Endothelial cell of umbilical vein (primary cell): ENCODE results near the gene APOBEC3A. TPM values are rescaled to one million over a fixed set of nuclear protein-coding genes. Genes with fewer than 3 reads are reported as not detected.

ENCODE experiments used
- BruUV-seq: library from RNA; stranded (reverse); fragments of 400-500 nt; replicated peaks from 2 replicates; lab custom pipeline; 2021; lab: Mats Ljungman, UMichigan
- CTCF ChIA-PET: fragments of 300-600, 350-600 bp; sonication (Branson Sonifier 250); formaldehyde crosslinking; loops from one replicate; lab custom pipeline; 2021; ENCODE audit warnings: antibody characterized with exemption, inconsistent platforms; lab: Charles Lee
- POLR2A ChIA-PET: fragments of 300-600, 350-600 bp; sonication (Branson Sonifier 250); formaldehyde crosslinking; loops from one replicate; lab custom pipeline; 2021; ENCODE audit warnings: antibody characterized with exemption, inconsistent platforms; lab: Charles Lee
- DNase-seq: peaks from one replicate; pipeline ENCODE4 v3.0.0-alpha.2; 2011; ENCODE audit warnings: low read depth, low spot score
- FAIRE-seq: peaks from 2 replicates; lab custom pipeline; 2011; peaks lifted over from hg19 to GRCh38; lab: Jason Lieb, UNC
- H2AFZ ChIP-seq: 2 replicates; pipeline ENCODE4 v1.6.0; 2012; ENCODE audit warnings: low read depth, low read length, control low read depth, inconsistent platforms
- H3K27ac ChIP-seq: 2 replicates; pipeline ENCODE4 v1.5.1; 2011; ENCODE audit warnings: low read depth, mild to moderate bottlenecking, control low read depth, low read length, moderate library complexity; ENCODE audit not compliant: insufficient read depth
- H3K27me3 ChIP-seq, 2 experiments: 2 replicates each; pipeline versions ENCODE4 v1.6.0 to v1.6.1; 2011; ENCODE audit warnings: low read length in 2 of 2, mixed read lengths in 1 of 2; ENCODE audit not compliant: control insufficient read depth in 2 of 2, insufficient read depth in 2 of 2
- H3K36me3 ChIP-seq, 2 experiments: 2 replicates in 1 of 2; 3 replicates in 1 of 2; pipeline ENCODE4 v1.5.1; 2011; ENCODE audit warnings: low read length in 2 of 2, mild to moderate bottlenecking in 1 of 2, moderate library complexity in 1 of 2; ENCODE audit not compliant: control insufficient read depth in 2 of 2, insufficient read depth in 2 of 2; ENCODE audit errors: extremely low read depth in 1 of 2
- H3K4me1 ChIP-seq: 3 replicates; pipeline ENCODE4 v1.5.1; 2011; ENCODE audit warnings: mild to moderate bottlenecking, low read length; ENCODE audit not compliant: control insufficient read depth, insufficient read depth; ENCODE audit errors: extremely low read depth
- H3K4me2 ChIP-seq: 2 replicates; pipeline ENCODE4 v1.6.1; 2011; ENCODE audit warnings: low read length, control low read depth, mixed read lengths; ENCODE audit not compliant: insufficient read depth
- H3K4me3 ChIP-seq, 3 experiments: fragments of 200-600 bp in 1 of 3; sonication (generic), shearing (Covaris generic) in 1 of 3; replicated peaks in 1 of 3; 2 replicates each; pipeline ENCODE4 v1.5.1; 2011 to 2016; ENCODE audit warnings: control low read depth in 3 of 3, low read length in 3 of 3, mild to moderate bottlenecking in 2 of 3, inconsistent platforms in 1 of 3, low read depth in 1 of 3, moderate library complexity in 1 of 3; ENCODE audit not compliant: insufficient read depth in 1 of 3
- H3K79me2 ChIP-seq: 2 replicates; pipeline ENCODE4 v1.6.0; 2012; ENCODE audit warnings: low read length, inconsistent platforms; ENCODE audit not compliant: control insufficient read depth, insufficient read depth
- H3K9ac ChIP-seq: replicated peaks from 2 replicates; pipeline ENCODE3; 2011; ENCODE audit warnings: low read length, control low read depth; ENCODE audit not compliant: insufficient read depth; ENCODE audit errors: extremely low read depth
- H3K9me1 ChIP-seq: replicated peaks from 3 replicates; pipeline ENCODE4 v1.6.0; 2011; ENCODE audit warnings: mild to moderate bottlenecking, low read length; ENCODE audit not compliant: control insufficient read depth, insufficient read depth; ENCODE audit errors: extremely low read depth
- H3K9me3 ChIP-seq: replicated peaks from 2 replicates; pipeline ENCODE4 v1.5.1; 2012; ENCODE audit warnings: low read length, inconsistent platforms; ENCODE audit not compliant: control insufficient read depth, insufficient read depth
- H4K20me1 ChIP-seq: replicated peaks from 2 replicates; pipeline ENCODE3; 2011; ENCODE audit warnings: mild to moderate bottlenecking, low read length; ENCODE audit not compliant: control insufficient read depth, insufficient read depth; ENCODE audit errors: extremely low read depth
- CTCF ChIP-seq, 2 donors: IDR thresholded peaks; 1 replicate in 1 of 2; 2 replicates in 1 of 2; pipeline ENCODE4 v1.5.1; 2011; ENCODE audit warnings: low read length in 2 of 2, mild to moderate bottlenecking in 2 of 2, moderate library complexity in 2 of 2, control low read depth in 1 of 2, inconsistent platforms in 1 of 2, low read depth in 1 of 2; ENCODE audit not compliant: insufficient read depth in 1 of 2; ENCODE audit errors: extremely low read depth in 1 of 2
- EZH2 ChIP-seq: IDR thresholded peaks from 2 replicates; pipeline ENCODE4 v1.6.1; 2012; ENCODE audit warnings: borderline replicate concordance, low read depth, mild to moderate bottlenecking, moderate library complexity, low read length, inconsistent platforms; ENCODE audit not compliant: severe bottlenecking
- FOS ChIP-seq: IDR thresholded peaks from 2 replicates; pipeline ENCODE4 v1.6.1; 2011; ENCODE audit warnings: mild to moderate bottlenecking, low read length, moderate library complexity, borderline replicate concordance; ENCODE audit not compliant: insufficient read depth
- GATA2 ChIP-seq: IDR thresholded peaks from 2 replicates; pipeline ENCODE4 v1.7.0; 2011; ENCODE audit warnings: low read depth, mild to moderate bottlenecking, moderate library complexity, mixed read lengths, low read length; ENCODE audit not compliant: insufficient read length, insufficient read depth
- JUN ChIP-seq: IDR thresholded peaks from 2 replicates; pipeline ENCODE4 v1.6.1; 2011; ENCODE audit warnings: borderline replicate concordance, low read depth; ENCODE audit not compliant: insufficient read length, insufficient read depth
- MAX ChIP-seq: IDR thresholded peaks from 2 replicates; pipeline ENCODE4 v1.6.1; 2011; ENCODE audit not compliant: insufficient read depth, insufficient read length
- MYC ChIP-seq: IDR thresholded peaks from one replicate; pipeline ENCODE4 v1.6.1; 2011; ENCODE audit warnings: mild to moderate bottlenecking, low read depth, low read length
- POLR2A ChIP-seq: IDR thresholded peaks from 2 replicates; pipeline ENCODE4 v1.6.1; 2012; ENCODE audit warnings: low read depth, mild to moderate bottlenecking, control low read depth, low read length
- POLR2AphosphoS5 ChIP-seq: IDR thresholded peaks from 2 replicates; pipeline ENCODE4 v1.6.1; 2012; ENCODE audit warnings: low read depth, mild to moderate bottlenecking, control low read depth, low read length, moderate library complexity; ENCODE audit not compliant: insufficient read depth
- dilution Hi-C: fragments of 300-500 bp; cut with MboI; formaldehyde crosslinking; loops from one replicate; pipeline ENCODE4 v1.15.0; 2019; ENCODE audit warnings: low sequenced_read_pairs; ENCODE audit not compliant: extremely low pct_ligation_motif_present
- intact Hi-C: fragments of 100-400 bp; cut with micrococcal nuclease; formaldehyde crosslinking; loops from one replicate; pipeline ENCODE4 v1.10.0; 2022
- polyA plus RNA-seq, 4 experiments: library from polyadenylated mRNA; depleted of rRNA in 3 of 4; stranded (reverse) in 3 of 4; unstranded in 1 of 4; fragments of >200 nt; gene quantifications; 2 replicates each; pipeline versions ENCODE4 v1.2.1 to v1.2.3, GENCODE V29; 2011 to 2012; ENCODE audit warnings: missing spikeins in 1 of 4
- total RNA-seq: library from RNA; stranded (reverse); gene quantifications from 2 replicates; pipeline ENCODE4 v1.2.3, GENCODE V29; 2021

APOBEC3A gene
- total and polyA plus RNA-seq, 2 donors (not counting 3 experiments of a cell fraction or from before 2014, with no cell fraction given) = not detected

GRCh38 chr22:38968801-38969200 lies 11.4 kb downstream of the APOBEC3A start:
- Histone ChIP-seq H3K9me3 (no peaks in the 10 kb centered on the region), H3K9me1 (no peaks in the 10 kb centered on the region), H3K27ac (no peak overlapping the region), H4K20me1 (no peaks in the 10 kb centered on the region), H3K79me2 (no peaks in the 10 kb centered on the region), H2AFZ (no peak overlapping the region), H3K4me3 (no peak overlapping the region), H3K36me3 (no peaks in the 10 kb centered on the region), H3K27me3 (peaks cover 0 to 2% of the 10 kb centered on the region in 2 experiments), H3K4me1 (no peaks in the 10 kb centered on the region), H3K9ac (no peak overlapping the region), H3K4me2 (no peak overlapping the region)
- FAIRE-seq = no peak
- DNase-seq = no peak
- no TSS peak for BruUV-seq
- ChIA-PET POLR2A (no interaction called here), CTCF (interaction anchor here (1.3 to 7.6 kb wide), 3 partner anchors 34 to 99 kb away, joined by 3 to 45 read pairs (median 5); partner anchors contain the start of gene CBX6)
- dilution Hi-C loops = no loop called here
- no peak for TF ChIP-seq POLR2A
- no peak for TF ChIP-seq POLR2AphosphoS5
- no peak for TF ChIP-seq MYC
- TF ChIP-seq JUN = no peak
- no peak for TF ChIP-seq FOS
- no peak for TF ChIP-seq MAX
- TF ChIP-seq EZH2 = no peak
- no peak for TF ChIP-seq GATA2
- TF ChIP-seq CTCF (IDR thresholded peaks at IDR 0.05; ENCODE audit: extremely low read depth in 1 of 2, insufficient read depth in 1 of 2, low read depth in 1 of 2, low read length in 2 of 2) = no peak
- intact Hi-C loops = no loop called here
